Stomach (tissue), 9 donors: Measurements from ENCODE around the gene DONSON. TPM values are rescaled to one million over a fixed set of nuclear protein-coding genes. Genes with fewer than 3 reads are reported as not detected.

Experiments used
- DNase-seq, 2 donors: peaks; one replicate each; pipeline versions ENCODE4 v3.0.0 to v3.0.0-alpha.2; 2013 to 2019
- H3K27ac ChIP-seq, 5 donors: fragments of 200-600 bp in 4 of 5; sonication (generic) in 4 of 5; one replicate each; pipeline ENCODE4 v1.5.1; 2013 to 2019; ENCODE audit warnings: mild to moderate bottlenecking in 1 of 5, moderate library complexity in 1 of 5
- H3K27me3 ChIP-seq, 3 donors: fragments of 200-600 bp; sonication (generic); one replicate each; pipeline ENCODE4 v1.5.1; 2017 to 2019; ENCODE audit warnings: mixed run types in 1 of 3
- H3K36me3 ChIP-seq, 4 donors: fragments of 200-600 bp; sonication (generic); 1 replicate in 3 of 4; 2 replicates in 1 of 4; pipeline ENCODE4 v1.5.1; 2016 to 2019
- H3K4me1 ChIP-seq, 4 donors: fragments of 200-600 bp; sonication (generic); one replicate each; pipeline ENCODE4 v1.5.1; 2016 to 2019
- H3K4me3 ChIP-seq, 4 donors: fragments of 200-600 bp; sonication (generic) in 3 of 4; one replicate each; pipeline ENCODE4 v1.5.1; 2016 to 2019; ENCODE audit warnings: mild to moderate bottlenecking in 1 of 4
- H3K9me3 ChIP-seq, 4 donors: fragments of 200-600 bp; sonication (generic); one replicate each; pipeline ENCODE4 v1.5.1; 2016 to 2019
- EP300 ChIP-seq: sonication (generic); formaldehyde crosslinking; IDR thresholded peaks from one replicate; pipeline ENCODE4 v1.6.1; 2017; ENCODE audit warnings: antibody characterized with exemption
- POLR2A ChIP-seq, 4 donors: fragments of 450-650 bp; IDR thresholded peaks; one replicate each; pipeline ENCODE4 v1.6.1; 2016; ENCODE audit warnings: antibody characterized with exemption in 4 of 4, control low read depth in 2 of 4, mild to moderate bottlenecking in 1 of 4, moderate library complexity in 1 of 4
- POLR2AphosphoS5 ChIP-seq, 3 donors: sonication (generic); formaldehyde crosslinking; IDR thresholded peaks; one replicate each; pipeline ENCODE4 v1.6.1; 2016; ENCODE audit warnings: antibody characterized with exemption in 3 of 3
- WGBS, 5 donors: extraction: QIAGEN DNeasy Blood & Tissue Kit in 3 of 5; methylation state at CpG; one replicate each; pipeline versions ENCODE4 v1.1.5 to v1.1.7; 2013 to 2018; 5-methylcytosine and 5-hydroxymethylcytosine counted together
- intact Hi-C: fragments of 100-400 bp; cut with DNase I; formaldehyde crosslinking; loops from one replicate; pipeline ENCODE4 v1.15.1; 2023; ENCODE audit warnings: low total_unique reads
- polyA plus RNA-seq, 3 donors: library from polyadenylated mRNA; stranded (reverse); fragments of 200-250 nt; gene quantifications; one replicate each; pipeline ENCODE4 v1.2.3, GENCODE V29; 2013
- total RNA-seq, 5 donors: library from RNA; depleted of rRNA; stranded (reverse); fragments of >200 nt; gene quantifications; one replicate each; pipeline versions ENCODE4 v1.1.0 to v1.2.3, GENCODE V29; 2014 to 2016
- TF ChIP-seq, protein P1 (sequence below), 7 experiments: fragments of 450-650 bp in 4 of 7; fragments of 200-600 bp in 3 of 7; sonication (generic) in 3 of 7; IDR thresholded peaks; one replicate each; pipeline ENCODE4 v1.5.1; 2016 to 2019; ENCODE audit warnings: antibody characterized with exemption in 7 of 7, control low read depth in 2 of 7, mild to moderate bottlenecking in 1 of 7
- donor health status: healthy with polysubstance abuse.
- donor health status: Bipolar disorder and iron deficiency.
- donor health status: healthy.

The DONSON gene
- total and polyA plus RNA-seq, 8 donors, result 0.58 to 72.4 (median 9.7) TPM

DNA sequence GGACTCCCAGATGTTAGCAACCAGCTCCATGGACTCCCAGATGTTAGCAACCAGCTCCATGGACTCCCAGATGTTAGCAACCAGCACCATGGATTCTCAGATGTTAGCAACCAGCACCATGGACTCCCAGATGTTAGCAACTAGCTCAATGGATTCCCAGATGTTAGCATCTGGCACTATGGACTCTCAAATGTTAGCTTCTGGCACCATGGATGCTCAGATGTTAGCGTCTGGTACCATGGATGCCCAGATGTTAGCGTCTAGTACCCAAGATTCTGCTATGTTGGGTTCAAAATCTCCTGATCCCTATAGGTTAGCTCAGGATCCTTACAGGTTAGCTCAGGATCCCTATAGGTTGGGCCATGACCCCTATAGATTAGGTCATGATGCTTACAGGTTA lies 36.8 kb downstream of the DONSON start:
- H3K27ac ChIP-seq, result no peak overlapping the region
- H3K4me1 ChIP-seq, result peaks cover 0 to 49% (median 25%) of the 10 kb centered on the region in 4 donors
- H3K27me3 ChIP-seq, result no peaks in the 10 kb centered on the region
- H3K9me3 ChIP-seq, result no peaks in the 10 kb centered on the region
- H3K36me3 ChIP-seq, result peaks cover 70 to 100% (median 98%) of the 10 kb centered on the region in 4 donors
- H3K4me3 ChIP-seq, result no peak overlapping the region
- 93 to 100% (median 99%) methylated on average over 2 of the region's 2 CpGs for WGBS, 5 donors
- TF ChIP-seq POLR2AphosphoS5 (IDR thresholded peaks at IDR 0.05) (no peak), POLR2A (IDR thresholded peaks at IDR 0.05) (no peak), EP300 (no peak)
- TF ChIP-seq, protein P1, sequence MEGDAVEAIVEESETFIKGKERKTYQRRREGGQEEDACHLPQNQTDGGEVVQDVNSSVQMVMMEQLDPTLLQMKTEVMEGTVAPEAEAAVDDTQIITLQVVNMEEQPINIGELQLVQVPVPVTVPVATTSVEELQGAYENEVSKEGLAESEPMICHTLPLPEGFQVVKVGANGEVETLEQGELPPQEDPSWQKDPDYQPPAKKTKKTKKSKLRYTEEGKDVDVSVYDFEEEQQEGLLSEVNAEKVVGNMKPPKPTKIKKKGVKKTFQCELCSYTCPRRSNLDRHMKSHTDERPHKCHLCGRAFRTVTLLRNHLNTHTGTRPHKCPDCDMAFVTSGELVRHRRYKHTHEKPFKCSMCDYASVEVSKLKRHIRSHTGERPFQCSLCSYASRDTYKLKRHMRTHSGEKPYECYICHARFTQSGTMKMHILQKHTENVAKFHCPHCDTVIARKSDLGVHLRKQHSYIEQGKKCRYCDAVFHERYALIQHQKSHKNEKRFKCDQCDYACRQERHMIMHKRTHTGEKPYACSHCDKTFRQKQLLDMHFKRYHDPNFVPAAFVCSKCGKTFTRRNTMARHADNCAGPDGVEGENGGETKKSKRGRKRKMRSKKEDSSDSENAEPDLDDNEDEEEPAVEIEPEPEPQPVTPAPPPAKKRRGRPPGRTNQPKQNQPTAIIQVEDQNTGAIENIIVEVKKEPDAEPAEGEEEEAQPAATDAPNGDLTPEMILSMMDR (IDR thresholded peaks at IDR 0.05), result no peak
- no peak for DNase-seq
- intact Hi-C loops, result no loop called here

DNA sequence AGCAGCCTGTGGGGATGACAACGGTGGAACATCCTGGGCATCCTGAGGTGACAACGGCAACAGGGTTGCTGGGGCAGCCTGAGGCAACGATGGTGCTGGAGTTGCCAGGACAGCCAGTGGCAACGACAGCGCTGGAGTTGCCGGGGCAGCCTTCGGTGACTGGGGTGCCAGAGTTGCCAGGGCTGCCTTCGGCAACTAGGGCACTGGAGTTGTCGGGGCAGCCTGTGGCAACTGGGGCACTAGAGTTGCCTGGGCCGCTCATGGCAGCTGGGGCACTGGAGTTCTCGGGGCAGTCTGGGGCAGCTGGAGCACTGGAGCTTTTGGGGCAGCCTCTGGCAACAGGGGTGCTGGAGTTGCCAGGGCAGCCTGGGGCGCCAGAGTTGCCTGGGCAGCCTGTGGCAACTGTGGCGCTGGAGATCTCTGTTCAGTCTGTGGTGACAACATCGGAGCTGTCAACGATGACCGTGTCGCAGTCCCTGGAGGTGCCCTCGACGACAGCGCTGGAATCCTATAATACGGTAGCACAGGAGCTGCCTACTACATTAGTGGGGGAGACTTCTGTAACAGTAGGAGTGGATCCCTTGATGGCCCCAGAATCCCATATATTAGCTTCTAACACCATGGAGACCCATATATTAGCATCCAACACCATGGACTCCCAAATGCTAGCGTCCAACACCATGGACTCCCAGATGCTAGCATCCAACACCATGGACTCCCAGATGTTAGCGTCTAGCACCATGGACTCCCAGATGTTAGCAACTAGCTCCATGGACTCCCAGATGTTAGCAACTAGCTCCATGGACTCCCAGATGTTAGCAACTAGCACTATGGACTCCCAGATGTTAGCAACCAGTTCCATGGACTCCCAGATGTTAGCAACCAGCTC lies 37.5 kb downstream of the DONSON start:
- no peak for TF ChIP-seq POLR2AphosphoS5 (IDR thresholded peaks at IDR 0.05)
- no peak for TF ChIP-seq POLR2A (IDR thresholded peaks at IDR 0.05)
- TF ChIP-seq EP300, result no peak
- TF ChIP-seq, protein P1 (IDR thresholded peaks at IDR 0.05), result no peak
- H3K9me3 ChIP-seq, result no peaks in the 10 kb centered on the region
- H3K27ac ChIP-seq, result no peak overlapping the region
- WGBS, 5 donors, result 95 to 98% (median 97%) methylated on average over 19 to 23 of the region's 23 CpGs
- intact Hi-C loops, result no loop called here
- H3K4me3 ChIP-seq, result no peak overlapping the region
- H3K36me3 ChIP-seq, result peaks cover 63 to 98% (median 97%) of the 10 kb centered on the region in 4 donors
- peaks cover 4 to 49% (median 27%) of the 10 kb centered on the region in 4 donors for H3K4me1 ChIP-seq
- DNase-seq, result no peak
- H3K27me3 ChIP-seq, result no peaks in the 10 kb centered on the region

DNA sequence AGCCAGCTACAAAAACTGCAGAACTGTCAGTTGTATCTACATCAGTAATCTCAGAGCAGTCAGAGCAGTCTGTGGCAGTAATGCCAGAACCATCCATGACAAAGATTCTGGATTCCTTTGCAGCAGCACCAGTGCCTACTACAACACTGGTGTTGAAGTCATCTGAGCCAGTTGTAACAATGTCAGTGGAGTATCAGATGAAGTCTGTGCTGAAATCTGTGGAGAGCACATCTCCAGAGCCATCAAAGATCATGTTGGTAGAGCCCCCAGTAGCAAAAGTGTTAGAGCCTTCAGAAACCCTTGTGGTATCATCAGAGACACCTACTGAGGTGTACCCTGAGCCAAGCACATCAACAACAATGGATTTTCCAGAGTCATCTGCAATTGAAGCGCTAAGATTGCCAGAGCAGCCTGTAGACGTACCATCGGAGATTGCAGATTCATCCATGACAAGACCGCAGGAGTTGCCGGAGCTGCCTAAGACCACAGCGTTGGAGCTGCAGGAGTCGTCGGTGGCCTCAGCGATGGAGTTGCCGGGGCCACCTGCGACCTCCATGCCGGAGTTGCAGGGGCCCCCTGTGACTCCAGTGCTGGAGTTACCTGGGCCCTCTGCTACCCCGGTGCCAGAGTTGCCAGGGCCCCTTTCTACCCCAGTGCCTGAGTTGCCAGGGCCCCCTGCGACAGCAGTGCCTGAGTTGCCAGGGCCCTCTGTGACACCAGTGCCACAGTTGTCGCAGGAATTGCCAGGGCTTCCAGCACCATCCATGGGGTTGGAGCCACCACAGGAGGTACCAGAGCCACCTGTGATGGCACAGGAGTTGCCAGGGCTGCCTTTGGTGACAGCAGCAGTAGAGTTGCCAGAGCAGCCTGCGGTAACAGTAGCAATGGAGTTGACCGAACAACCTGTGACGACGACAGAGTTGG lies 38.4 kb downstream of the DONSON start:
- no peak overlapping the region for H3K27ac ChIP-seq
- H3K9me3 ChIP-seq, result no peaks in the 10 kb centered on the region
- 89 to 99% (median 96%) methylated on average over 11 to 19 of the region's 19 CpGs for WGBS, 5 donors
- no peak for DNase-seq
- peaks cover 11 to 49% (median 30%) of the 10 kb centered on the region in 4 donors for H3K4me1 ChIP-seq
- H3K36me3 ChIP-seq, result peaks cover 62 to 91% (median 90%) of the 10 kb centered on the region in 4 donors
- no peaks in the 10 kb centered on the region for H3K27me3 ChIP-seq
- H3K4me3 ChIP-seq, result no peak overlapping the region
- TF ChIP-seq POLR2A (IDR thresholded peaks at IDR 0.05) (no peak), POLR2AphosphoS5 (IDR thresholded peaks at IDR 0.05) (no peak)
- TF ChIP-seq, protein P1 (IDR thresholded peaks at IDR 0.05), result no peak
- intact Hi-C loops, result no loop called here

DNA sequence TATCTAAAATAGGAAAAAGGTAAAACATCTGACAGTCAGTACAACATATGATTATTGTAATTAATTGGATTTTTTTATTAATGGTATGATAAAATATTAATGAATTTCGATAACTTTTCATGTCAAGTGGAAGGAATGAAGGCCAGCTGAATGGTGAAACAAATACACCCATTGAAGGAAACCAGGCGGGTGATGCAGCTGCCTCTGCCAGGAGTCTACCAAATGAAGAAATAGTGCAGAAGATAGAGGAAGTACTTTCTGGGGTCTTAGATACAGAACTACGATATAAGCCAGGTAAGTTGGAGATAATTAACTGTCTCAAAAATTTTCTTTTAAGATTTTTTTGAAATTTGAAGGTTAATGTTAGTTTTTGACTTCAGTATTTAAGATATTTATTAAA lies 42.4 kb downstream of the DONSON start:
- TF ChIP-seq POLR2AphosphoS5 (IDR thresholded peaks at IDR 0.05), result no peak
- no peak for TF ChIP-seq POLR2A (IDR thresholded peaks at IDR 0.05)
- TF ChIP-seq, protein P1 (IDR thresholded peaks at IDR 0.05), result no peak
- TF ChIP-seq EP300, result no peak
- no peak overlapping the region for H3K27ac ChIP-seq
- intact Hi-C loops, result no loop called here

More for the DNA sequence above, 42.4 kb downstream of the DONSON start:
- peaks cover 16 to 58% (median 36%) of the 10 kb centered on the region in 4 donors for H3K4me1 ChIP-seq
- peak overlapping the region in 1 of 4 donors; percentile 10 for H3K4me3 ChIP-seq
- DNase-seq, result no peak
- H3K36me3 ChIP-seq, result peaks cover 24 to 50% (median 49%) of the 10 kb centered on the region in 4 donors
- H3K27me3 ChIP-seq, result no peaks in the 10 kb centered on the region
- no peaks in the 10 kb centered on the region for H3K9me3 ChIP-seq
- 46 to 65% (median 48%) methylated on average over 3 of the region's 3 CpGs for WGBS, 5 donors
